Osteocyte (in vitro differentiated cells): ENCODE results near the gene LAMTOR4. TPM values are rescaled to one million over a fixed set of nuclear protein-coding genes. Genes with fewer than 3 reads are reported as not detected.
"Not testable (repeated sequence)": the region's sequence is repeated elsewhere in the genome, so short reads cannot be mapped to it uniquely, and the experiment has no call there.

ENCODE experiments used
- DNase-seq: peaks from one replicate; pipeline ENCODE4 v3.0.0; 2021; ENCODE audit warnings: mixed read lengths; ENCODE audit not compliant: unreplicated experiment; ENCODE audit errors: extremely low spot score
- H3K27ac Mint-ChIP-seq: one replicate; pipeline ENCODE4 v1.8.0; 2021; ENCODE audit warnings: mild to moderate bottlenecking, mixed read lengths; ENCODE audit not compliant: unreplicated experiment
- H3K27me3 Mint-ChIP-seq: one replicate; pipeline ENCODE4 v1.8.0; 2021; ENCODE audit warnings: mixed read lengths; ENCODE audit not compliant: unreplicated experiment
- H3K36me3 Mint-ChIP-seq: one replicate; pipeline ENCODE4 v1.8.0; 2021; ENCODE audit warnings: mixed read lengths; ENCODE audit not compliant: unreplicated experiment
- H3K4me1 Mint-ChIP-seq: one replicate; pipeline ENCODE4 v1.8.0; 2021; ENCODE audit warnings: mixed read lengths; ENCODE audit not compliant: unreplicated experiment
- H3K4me3 Mint-ChIP-seq: one replicate; pipeline ENCODE4 v1.8.0; 2021; ENCODE audit warnings: mild to moderate bottlenecking, moderate library complexity, mixed read lengths; ENCODE audit not compliant: unreplicated experiment
- H3K9me3 Mint-ChIP-seq: one replicate; pipeline ENCODE4 v1.8.0; 2021; ENCODE audit warnings: mixed read lengths; ENCODE audit not compliant: unreplicated experiment
- CTCF ChIP-seq: fragments of 200-600 bp; sonication (generic); IDR thresholded peaks from 2 replicates; pipeline ENCODE4 v1.5.0; 2021; ENCODE audit warnings: antibody characterized with exemption, mild to moderate bottlenecking, moderate library complexity
- total RNA-seq: library from RNA; stranded (reverse); gene quantifications from 2 replicates; pipeline ENCODE4 v1.2.1, GENCODE V29; 2021

The LAMTOR4 gene
- total RNA-seq, 1 donor from 2014 or later = 111 TPM

GRCh38 chr7:100137851-100138760 is 10.6 kb upstream of the LAMTOR4 start:
- Mint-ChIP-seq H3K27ac (no peak overlapping the region), H3K27me3 (peaks cover 20% of the 10 kb centered on the region), H3K9me3 (no peaks in the 10 kb centered on the region), H3K36me3 (no peaks in the 10 kb centered on the region), H3K4me1 (no peaks in the 10 kb centered on the region), H3K4me3 (no peak overlapping the region)
- DNase-seq = no peak
- TF ChIP-seq CTCF = no peak

- Mint-ChIP-seq H3K4me1 (no peaks in the 10 kb centered on the region), H3K4me3 (no peak overlapping the region), H3K36me3 (no peaks in the 10 kb centered on the region), H3K27ac (no peak overlapping the region), H3K27me3 (peaks cover 14% of the 10 kb centered on the region), H3K9me3 (no peaks in the 10 kb centered on the region)
- no peak for DNase-seq
- no peak for TF ChIP-seq CTCF
Measured at GRCh38 chr7:100141555-100141949, 7.2 kb upstream of the LAMTOR4 start.

- H3K27me3 Mint-ChIP-seq = peaks cover 14% of the 10 kb centered on the region
- no peak for DNase-seq
- no peaks in the 10 kb centered on the region for H3K36me3 Mint-ChIP-seq
- H3K9me3 Mint-ChIP-seq = no peaks in the 10 kb centered on the region
- no peak for TF ChIP-seq CTCF
- H3K27ac Mint-ChIP-seq = no peak overlapping the region
- H3K4me3 Mint-ChIP-seq = no peak overlapping the region
- H3K4me1 Mint-ChIP-seq = no peaks in the 10 kb centered on the region
Measured at GRCh38 chr7:100142461-100142860, 6.3 kb upstream of the LAMTOR4 start.

- H3K4me1 Mint-ChIP-seq = peaks cover 18% of the 10 kb centered on the region
- H3K4me3 Mint-ChIP-seq, H3K9me3 Mint-ChIP-seq, H3K27ac Mint-ChIP-seq, H3K27me3 Mint-ChIP-seq, DNase-seq, H3K36me3 Mint-ChIP-seq: not testable (repeated sequence)
Measured at GRCh38 chr7:100146350-100146749, 2.4 kb upstream of the LAMTOR4 start.

- Mint-ChIP-seq H3K4me1 (peaks cover 18% of the 10 kb centered on the region), H3K36me3 (peaks cover 6% of the 10 kb centered on the region), H3K9me3 (no peaks in the 10 kb centered on the region), H3K4me3 (no peak overlapping the region), H3K27me3 (no peaks in the 10 kb centered on the region), H3K27ac (no peak overlapping the region)
- no peak for TF ChIP-seq CTCF
- DNase-seq = no peak
Measured at GRCh38 chr7:100147278-100147677, 1.4 kb upstream of the LAMTOR4 start.
